ENCODE results near the gene UCK1.

- TF ChIP-seq CTCF (IDR thresholded peaks at IDR 0.05; ENCODE audit: low read depth, low read length) (no peak), EZH2phosphoT487 (IDR thresholded peaks at IDR 0.05; ENCODE audit: low read depth) (no peak)
Measured at GRCh38 chr9:131505012-131505411, 26.1 kb downstream of the UCK1 start.

All from OCI-LY3 (cell line).